HCT116 (cell line): ENCODE data around the gene GRM8. TPM values are rescaled to one million over a fixed set of nuclear protein-coding genes. Genes with fewer than 3 reads are reported as not detected.

ENCODE experiments used
- ATAC-seq: fragments of 200-7000 bp; cut with Tn5 transposase; 2 replicates; pipeline ENCODE4 v1.9.1; 2020; ENCODE audit warnings: mild to moderate bottlenecking, moderate library complexity
- BruUV-seq: library from RNA; stranded (reverse); fragments of 400-500 nt; replicated peaks from 2 replicates; lab custom pipeline; 2021; lab: Mats Ljungman, UMichigan
- CTCF ChIA-PET: fragments of 300-600 bp; sonication (Branson Sonifier 250); formaldehyde crosslinking; loops from one replicate; lab custom pipeline; 2021; ENCODE audit warnings: antibody characterized with exemption; lab: Charles Lee
- POLR2A ChIA-PET: fragments of 300-600, 350-600 bp; sonication (Branson Sonifier 250); formaldehyde crosslinking; loops from one replicate; lab custom pipeline; 2021; ENCODE audit warnings: antibody characterized with exemption; lab: Charles Lee
- RAD21 ChIA-PET, 2 experiments: fragments of 300-600 bp; sonication (Branson Sonifier 250); formaldehyde crosslinking; loops; one replicate each; lab custom pipeline; 2023; ENCODE audit warnings: low total read pairs in 2 of 2; ENCODE audit not compliant: uncharacterized antibody in 2 of 2, unreplicated experiment in 2 of 2, low non-redundant PET in 1 of 2; lab: Charles Lee
- DNase-seq: peaks from one replicate; pipeline ENCODE4 v3.0.0-alpha.2; 2010; ENCODE audit warnings: low read depth, low spot score
- H2AFZ ChIP-seq: fragments of 200-600 bp; shearing (Covaris generic), sonication (generic); 2 replicates; pipeline ENCODE4 v1.6.1; 2017; ENCODE audit warnings: low read depth, mixed run types, mixed read lengths, antibody characterized with exemption, low read length; ENCODE audit not compliant: poor library complexity, severe bottlenecking
- H3K27ac ChIP-seq: 2 replicates; pipeline ENCODE4 v1.5.1; 2012; ENCODE audit warnings: low read depth, low read length
- H3K27me3 ChIP-seq: fragments of 200-600 bp; sonication (generic); 2 replicates; pipeline ENCODE4 v1.6.1; 2016; ENCODE audit warnings: mixed run types, low read length, mixed read lengths; ENCODE audit not compliant: insufficient read depth
- H3K36me3 ChIP-seq, 2 experiments: fragments of 200-500 bp in 1 of 2; fragments of 200-600 bp in 1 of 2; sonication (Bioruptor generic) in 1 of 2; sonication (generic) in 1 of 2; 2 replicates each; pipeline versions ENCODE4 v1.5.1 to v1.6.1; 2014 to 2016; ENCODE audit warnings: low read length in 2 of 2, inconsistent platforms in 1 of 2, mixed read lengths in 1 of 2, mixed run types in 1 of 2; ENCODE audit not compliant: insufficient read depth in 2 of 2, control insufficient read depth in 1 of 2
- H3K4me1 ChIP-seq, 2 experiments: fragments of 200-600 bp in 1 of 2; sonication (generic) in 1 of 2; 2 replicates each; pipeline versions ENCODE4 v1.5.1 to v1.6.1; 2012 to 2017; ENCODE audit warnings: low read length in 2 of 2, inconsistent platforms in 1 of 2, mild to moderate bottlenecking in 1 of 2, mixed read lengths in 1 of 2, mixed run types in 1 of 2, moderate library complexity in 1 of 2; ENCODE audit not compliant: insufficient read depth in 2 of 2, control insufficient read depth in 1 of 2
- H3K4me2 ChIP-seq: fragments of 200-600 bp; sonication (generic); 2 replicates; pipeline ENCODE4 v1.6.1; 2017; ENCODE audit warnings: mixed run types, low read length, mixed read lengths
- H3K4me3 ChIP-seq, 2 experiments: fragments of 200-600 bp in 1 of 2; sonication (generic) in 1 of 2; replicated peaks in 1 of 2; 2 replicates each; pipeline ENCODE4 v1.5.1; 2011 to 2016; ENCODE audit warnings: low read length in 2 of 2, control low read depth in 1 of 2, low read depth in 1 of 2, mild to moderate bottlenecking in 1 of 2, mixed read lengths in 1 of 2, mixed run types in 1 of 2
- H3K79me2 ChIP-seq: fragments of 200-600 bp; sonication (generic); 2 replicates; pipeline ENCODE4 v1.6.1; 2017; ENCODE audit warnings: mild to moderate bottlenecking, mixed run types, low read length, moderate library complexity, mixed read lengths; ENCODE audit not compliant: insufficient read depth
- H3K9ac ChIP-seq: fragments of 200-600 bp; sonication (generic); 2 replicates; pipeline ENCODE4 v1.6.1; 2016; ENCODE audit warnings: low read length, mixed read lengths
- H3K9me2 ChIP-seq: fragments of 200-600 bp; sonication (generic), shearing (Covaris generic); 2 replicates; pipeline ENCODE4 v1.6.1; 2017; ENCODE audit warnings: mixed run types, mild to moderate bottlenecking, moderate library complexity; ENCODE audit not compliant: insufficient read depth
- H3K9me3 ChIP-seq, 2 experiments: fragments of 200-500 bp in 1 of 2; fragments of 200-600 bp in 1 of 2; sonication (Bioruptor generic) in 1 of 2; sonication (generic) in 1 of 2; 2 replicates each; pipeline ENCODE4 v1.6.1; 2014 to 2017; ENCODE audit warnings: low read length in 2 of 2, mixed read lengths in 2 of 2, inconsistent platforms in 1 of 2, low read depth in 1 of 2, mild to moderate bottlenecking in 1 of 2, mixed run types in 1 of 2, moderate library complexity in 1 of 2; ENCODE audit not compliant: control insufficient read depth in 1 of 2, insufficient read depth in 1 of 2
- H4K20me1 ChIP-seq: fragments of 200-600 bp; sonication (generic), shearing (Covaris generic); 2 replicates; pipeline ENCODE4 v1.6.1; 2017; ENCODE audit warnings: mixed run types, mild to moderate bottlenecking, moderate library complexity; ENCODE audit not compliant: insufficient read depth
- ATF3 ChIP-seq: IDR thresholded peaks from 2 replicates; pipeline ENCODE4 v1.6.1; 2012
- CBX3 ChIP-seq: IDR thresholded peaks from 2 replicates; pipeline ENCODE4 v1.6.1; 2012; ENCODE audit warnings: low read depth
- CTCF ChIP-seq, 3 experiments: fragments of 200-600 bp in 1 of 3; sonication (generic) in 1 of 3; IDR thresholded peaks in 2 of 3; conservative IDR thresholded peaks in 1 of 3; 2 replicates each; pipeline ENCODE4 v1.5.1; 2012 to 2017; ENCODE audit warnings: low read depth in 2 of 3, low read length in 2 of 3, antibody characterized with exemption in 1 of 3, borderline replicate concordance in 1 of 3, control low read depth in 1 of 3, mild to moderate bottlenecking in 1 of 3, mixed read lengths in 1 of 3, mixed run types in 1 of 3, moderate library complexity in 1 of 3; ENCODE audit not compliant: insufficient read depth in 1 of 3
- ELF1 ChIP-seq: IDR thresholded peaks from 2 replicates; pipeline ENCODE4 v1.6.1; 2012; ENCODE audit warnings: low read depth, borderline replicate concordance
- FOSL1 ChIP-seq: IDR thresholded peaks from 2 replicates; pipeline ENCODE4 v1.6.1; 2012; ENCODE audit warnings: low read depth
- JUND ChIP-seq: IDR thresholded peaks from 2 replicates; pipeline ENCODE4 v1.6.1; 2012
- POLR2A ChIP-seq: IDR thresholded peaks from 2 replicates; pipeline ENCODE4 v1.7.0; 2011; ENCODE audit warnings: borderline replicate concordance; ENCODE audit not compliant: insufficient read depth, insufficient read length; ENCODE audit errors: extremely low read depth
- POLR2AphosphoS5 ChIP-seq: IDR thresholded peaks from 2 replicates; pipeline ENCODE4 v1.6.1; 2011; ENCODE audit warnings: mild to moderate bottlenecking, low read depth, low read length, moderate library complexity
- RAD21 ChIP-seq: IDR thresholded peaks from 2 replicates; pipeline ENCODE4 v1.6.1; 2012; ENCODE audit warnings: low read depth, mild to moderate bottlenecking
- SIN3A ChIP-seq: IDR thresholded peaks from 2 replicates; pipeline ENCODE4 v1.6.1; 2012; ENCODE audit warnings: low read depth
- SRF ChIP-seq: IDR thresholded peaks from 2 replicates; pipeline ENCODE4 v1.6.1; 2012; ENCODE audit warnings: low read depth
- TCF7L2 ChIP-seq: IDR thresholded peaks from 2 replicates; pipeline ENCODE4 v1.7.0; 2011; ENCODE audit warnings: borderline replicate concordance, inconsistent platforms; ENCODE audit not compliant: insufficient read depth, insufficient read length; ENCODE audit errors: extremely low read depth
- ZBTB33 ChIP-seq: IDR thresholded peaks from 2 replicates; pipeline ENCODE4 v1.6.1; 2011; ENCODE audit warnings: mild to moderate bottlenecking, low read length, moderate library complexity; ENCODE audit not compliant: insufficient replicate concordance; ENCODE audit errors: extremely low read depth
- ZFX ChIP-seq: fragments of 450-650 bp; IDR thresholded peaks from 2 replicates; pipeline ENCODE4 v1.6.1; 2017
- intact Hi-C: fragments of 100-400 bp; cut with micrococcal nuclease; formaldehyde crosslinking; loops from 2 replicates; pipeline ENCODE4 v1.10.0; 2022
- total RNA-seq: library from RNA; stranded (reverse); gene quantifications from one replicate; pipeline ENCODE4 v1.2.1, GENCODE V29; 2021; ENCODE audit not compliant: unreplicated experiment

The GRM8 gene
- total RNA-seq, 1 experiment from 2014 or later, result 0.05 TPM

GRCh38 chr7:127207230-127207629, 45.5 kb downstream of the GRM8 start:
- Histone ChIP-seq H3K36me3 (no peaks in the 10 kb centered on the region), H3K4me2 (no peak overlapping the region), H3K9me2 (no peaks in the 10 kb centered on the region), H3K9me3 (no peaks in the 10 kb centered on the region), H2AFZ (no peak overlapping the region), H3K4me1 (no peaks in the 10 kb centered on the region), H3K27me3 (peaks cover 65% of the 10 kb centered on the region), H4K20me1 (no peaks in the 10 kb centered on the region; the same call in 1 of the 2 replicates), H3K4me3 (no peak overlapping the region), H3K79me2 (no peaks in the 10 kb centered on the region), H3K9ac (no peak overlapping the region), H3K27ac (no peak overlapping the region)
- RAD21 ChIA-PET, result no interaction called here
- intact Hi-C loops, result no loop called here
- ATAC-seq (no peak), DNase-seq (no peak)
- POLR2A ChIA-PET, result no interaction called here
- no peak for TF ChIP-seq CBX3
- no peak for TF ChIP-seq SIN3A
- TF ChIP-seq JUND, result no peak
- no peak for TF ChIP-seq ATF3
- no peak for TF ChIP-seq RAD21
- TF ChIP-seq POLR2AphosphoS5, result no peak
- no peak for TF ChIP-seq POLR2A
- no peak for TF ChIP-seq SRF
- no peak for TF ChIP-seq ZFX
- CTCF ChIA-PET, result no interaction called here
- BruUV-seq, result no TSS peak

- Histone ChIP-seq H3K4me1 (no peaks in the 10 kb centered on the region), H3K9ac (no peak overlapping the region), H3K4me2 (no peak overlapping the region), H3K27ac (no peak overlapping the region), H3K79me2 (no peaks in the 10 kb centered on the region), H3K4me3 (no peak overlapping the region), H2AFZ (no peak overlapping the region), H3K9me3 (no peaks in the 10 kb centered on the region), H4K20me1 (no peaks in the 10 kb centered on the region), H3K36me3 (no peaks in the 10 kb centered on the region), H3K9me2 (no peaks in the 10 kb centered on the region), H3K27me3 (peaks cover 26% of the 10 kb centered on the region)
- intact Hi-C loops, result no loop called here
- ChIA-PET POLR2A (no interaction called here), CTCF (no interaction called here), RAD21 (no interaction called here)
- TF ChIP-seq ELF1, result no peak
- TF ChIP-seq POLR2AphosphoS5, result no peak
- no peak for TF ChIP-seq FOSL1
- no peak for TF ChIP-seq CTCF (IDR thresholded peaks at IDR 0.05 in 2 of 3, conservative IDR thresholded peaks at IDR 0.05 in 1 of 3; ENCODE audit: borderline replicate concordance in 1 of 3, insufficient read depth in 1 of 3, low read depth in 2 of 3, low read length in 2 of 3)
- no peak for TF ChIP-seq TCF7L2
- TF ChIP-seq ZBTB33, result no peak
- ATAC-seq (no peak), DNase-seq (no peak)
- BruUV-seq, result no TSS peak
These were observed 58.2 kb downstream of the GRM8 start for GRCh38 chr7:127194571-127194970.
